Inferior parietal cortex (tissue), 1 donor: ENCODE data around the gene TRIM47.

Source experiments
- DNase-seq: peaks from one replicate; pipeline ENCODE4 v3.0.0-alpha.2; 2016; ENCODE audit errors: extremely low spot score

Gene TRIM47

GRCh38 chr17:75878174-75878998 is at the start of gene TRIM47:
Gene TRIM47, minus strand, starts transcription at chr17:75878581. Its CDS starts 33 bp downstream, at chr17:75878548.
- DNase-seq = no peak

- no peak for DNase-seq
These were observed 49.0 kb upstream of the TRIM47 start for GRCh38 chr17:75927286-75927922.

- DNase-seq = no peak
These were observed 48.1 kb upstream of the TRIM47 start for GRCh38 chr17:75926456-75926855.

GRCh38 chr17:75925912-75926311 is 47.5 kb upstream of the TRIM47 start:
- no peak for DNase-seq

GRCh38 chr17:75925103-75925502 is 46.7 kb upstream of the TRIM47 start:
- DNase-seq = no peak

- DNase-seq = no peak
These were observed 44.8 kb upstream of the TRIM47 start for GRCh38 chr17:75922963-75923874.

- no peak for DNase-seq
These were observed 44.0 kb upstream of the TRIM47 start for GRCh38 chr17:75922173-75922961.

GRCh38 chr17:75921596-75921995 is 43.2 kb upstream of the TRIM47 start:
- DNase-seq = no peak

GRCh38 chr17:75920045-75920560 is 41.7 kb upstream of the TRIM47 start:
- no peak for DNase-seq

GRCh38 chr17:75919611-75920010 is 41.2 kb upstream of the TRIM47 start:
- DNase-seq = no peak

GRCh38 chr17:75917917-75918445 is 39.6 kb upstream of the TRIM47 start:
- no peak for DNase-seq

- DNase-seq = no peak
These were observed 38.9 kb upstream of the TRIM47 start for GRCh38 chr17:75917141-75917916.

- no peak for DNase-seq
These were observed 36.9 kb upstream of the TRIM47 start for GRCh38 chr17:75915268-75915667.

GRCh38 chr17:75914643-75915267 is 36.4 kb upstream of the TRIM47 start:
- no peak for DNase-seq

GRCh38 chr17:75913537-75914210 is 35.3 kb upstream of the TRIM47 start:
- no peak for DNase-seq

GRCh38 chr17:75910699-75911098 is 32.3 kb upstream of the TRIM47 start:
- no peak for DNase-seq

GRCh38 chr17:75909812-75910274 is 31.5 kb upstream of the TRIM47 start:
- no peak for DNase-seq

- DNase-seq = no peak
These were observed 30.9 kb upstream of the TRIM47 start for GRCh38 chr17:75909051-75909811.
